HFF-Myc (cell line): Measurements from ENCODE around the gene RSPO1.
"Not testable (repeated sequence)": the region's sequence is repeated elsewhere in the genome, so short reads cannot be mapped to it uniquely, and the experiment has no call there.

Experiments
- DNase-seq: peaks from one replicate; pipeline ENCODE4 v3.0.0-alpha.2; 2011; ENCODE audit warnings: low read depth; ENCODE audit errors: extremely low read depth
- H3K4me3 ChIP-seq: replicated peaks from 2 replicates; pipeline ENCODE4 v1.5.1; 2011; ENCODE audit warnings: low read depth, mild to moderate bottlenecking, control low read depth, low read length
- TF ChIP-seq, protein P1 (sequence below): IDR thresholded peaks from 2 replicates; pipeline ENCODE4 v1.5.1; 2012; ENCODE audit warnings: mild to moderate bottlenecking, low read depth, low read length, control low read depth; ENCODE audit errors: missing control alignments

Gene RSPO1

DNA sequence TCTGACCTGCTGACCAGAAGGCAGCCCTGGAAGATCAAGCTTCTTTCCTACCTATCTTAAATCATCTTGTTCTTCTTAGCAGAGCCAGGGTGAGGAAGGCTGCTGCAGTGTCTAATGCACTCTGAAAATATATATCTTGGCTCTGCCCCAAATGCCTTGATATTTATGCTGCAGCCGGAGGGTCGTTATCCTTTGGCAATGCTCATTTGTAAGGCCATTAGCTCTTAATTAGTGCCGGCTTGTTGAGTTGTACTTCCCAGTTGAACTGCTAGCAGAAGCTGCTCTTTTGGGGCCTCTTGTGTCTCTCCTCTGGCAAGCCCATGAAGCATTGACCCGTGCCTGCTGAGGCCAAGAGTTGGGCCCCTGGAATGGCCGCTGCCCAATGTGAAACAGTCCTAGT, 34.8 kb downstream of the RSPO1 start:
- no peak for DNase-seq
- H3K4me3 ChIP-seq, result no peak overlapping the region
- TF ChIP-seq, protein P1, sequence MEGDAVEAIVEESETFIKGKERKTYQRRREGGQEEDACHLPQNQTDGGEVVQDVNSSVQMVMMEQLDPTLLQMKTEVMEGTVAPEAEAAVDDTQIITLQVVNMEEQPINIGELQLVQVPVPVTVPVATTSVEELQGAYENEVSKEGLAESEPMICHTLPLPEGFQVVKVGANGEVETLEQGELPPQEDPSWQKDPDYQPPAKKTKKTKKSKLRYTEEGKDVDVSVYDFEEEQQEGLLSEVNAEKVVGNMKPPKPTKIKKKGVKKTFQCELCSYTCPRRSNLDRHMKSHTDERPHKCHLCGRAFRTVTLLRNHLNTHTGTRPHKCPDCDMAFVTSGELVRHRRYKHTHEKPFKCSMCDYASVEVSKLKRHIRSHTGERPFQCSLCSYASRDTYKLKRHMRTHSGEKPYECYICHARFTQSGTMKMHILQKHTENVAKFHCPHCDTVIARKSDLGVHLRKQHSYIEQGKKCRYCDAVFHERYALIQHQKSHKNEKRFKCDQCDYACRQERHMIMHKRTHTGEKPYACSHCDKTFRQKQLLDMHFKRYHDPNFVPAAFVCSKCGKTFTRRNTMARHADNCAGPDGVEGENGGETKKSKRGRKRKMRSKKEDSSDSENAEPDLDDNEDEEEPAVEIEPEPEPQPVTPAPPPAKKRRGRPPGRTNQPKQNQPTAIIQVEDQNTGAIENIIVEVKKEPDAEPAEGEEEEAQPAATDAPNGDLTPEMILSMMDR, result no peak

DNA sequence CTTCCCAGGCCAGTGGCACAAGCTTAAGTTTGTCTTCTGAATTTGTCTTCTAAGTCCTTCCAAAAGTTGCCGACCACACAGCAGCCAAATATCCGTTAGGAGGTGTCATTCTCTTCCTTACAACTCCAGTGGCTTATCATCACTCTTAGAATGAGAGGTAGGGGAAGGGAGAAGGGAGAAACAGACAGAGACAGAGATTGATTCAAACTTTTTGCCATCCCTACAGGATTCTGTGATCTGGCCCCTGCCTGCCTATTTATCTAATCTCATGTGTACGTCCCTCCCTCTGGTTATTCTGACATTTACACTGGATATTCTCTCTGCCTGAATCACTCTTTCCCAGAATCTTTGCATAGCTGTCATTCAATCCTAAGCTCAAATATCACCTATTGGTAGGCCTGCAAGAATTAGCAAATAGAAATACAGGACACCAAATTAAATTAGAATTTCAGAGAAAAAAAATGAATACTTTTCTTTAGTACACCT, 38.5 kb downstream of the RSPO1 start:
- no peak for DNase-seq
- peak overlapping the region; percentile 76 for H3K4me3 ChIP-seq
- TF ChIP-seq, protein P1, result no peak

DNA sequence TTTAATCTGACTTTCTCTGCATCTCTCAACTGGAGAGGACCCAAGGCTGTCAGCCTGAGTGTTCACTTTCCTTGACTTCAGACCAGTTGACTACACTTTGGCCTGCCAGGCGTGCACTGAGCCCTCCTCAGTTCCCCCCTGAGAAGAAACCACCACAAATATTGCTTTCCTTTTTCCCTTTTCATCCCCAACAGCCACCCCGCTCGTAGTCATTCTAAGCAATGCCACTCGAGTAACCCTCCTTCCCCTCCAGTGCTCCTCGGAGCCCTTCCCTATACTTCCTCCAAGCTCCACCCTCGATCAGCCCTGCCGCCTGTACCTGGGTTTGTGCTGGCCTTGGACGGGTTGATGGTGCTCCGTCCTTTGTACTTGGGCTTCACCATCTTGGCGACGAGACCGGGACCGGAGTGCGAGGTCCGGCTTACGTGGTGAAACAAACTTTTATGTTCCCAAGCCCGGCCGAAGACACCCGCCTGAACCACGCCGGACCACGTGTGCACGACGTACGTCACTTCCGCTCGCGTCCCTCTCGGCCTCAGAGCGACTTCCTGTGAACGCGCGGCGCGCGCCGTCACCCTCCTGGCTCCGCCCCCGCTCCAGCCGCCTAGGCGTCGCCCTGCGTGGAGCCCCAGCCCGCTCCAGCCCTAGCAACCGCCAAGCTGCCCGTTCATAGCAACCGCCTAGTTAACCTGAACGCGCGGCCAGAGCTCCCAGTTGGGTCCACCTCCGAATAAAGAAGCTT, 39.1 kb downstream of the RSPO1 start, which contains the start of gene GNL2:
TSS of gene GNL2 (minus strand) at position 498 of the 742 bp plus-strand sequence. CDS start at position 383, 115 bp downstream.
- TF ChIP-seq, protein P1, result no peak
- peak within 1 kb of the TSS; percentile 76 for H3K4me3 ChIP-seq

DNA sequence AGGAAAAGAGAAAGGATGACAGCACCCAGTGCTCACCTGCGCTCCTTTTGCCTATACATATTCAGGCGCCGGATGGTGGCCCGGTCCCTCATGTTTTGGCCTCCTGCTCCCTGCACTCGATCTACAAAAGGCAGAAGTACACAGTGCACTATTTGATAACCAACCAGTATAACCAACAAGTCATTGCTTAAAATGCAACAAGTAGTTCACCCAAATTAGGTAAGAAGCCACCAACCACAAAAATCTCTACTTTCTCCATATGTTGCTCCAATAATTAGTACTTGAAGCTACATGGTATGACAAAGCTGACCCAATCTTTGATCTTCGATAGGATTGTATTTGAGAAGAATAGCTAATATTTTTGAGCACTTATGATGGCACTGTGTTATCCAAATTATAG, 41.0 kb downstream of the RSPO1 start:
- peak overlapping the region; percentile 76 for H3K4me3 ChIP-seq
- TF ChIP-seq, protein P1, result no peak
- no peak for DNase-seq

More for the DNA sequence above, 39.1 kb downstream of the RSPO1 start, which contains the start of gene GNL2:
- DNase-seq, result peak; percentile 87

DNA sequence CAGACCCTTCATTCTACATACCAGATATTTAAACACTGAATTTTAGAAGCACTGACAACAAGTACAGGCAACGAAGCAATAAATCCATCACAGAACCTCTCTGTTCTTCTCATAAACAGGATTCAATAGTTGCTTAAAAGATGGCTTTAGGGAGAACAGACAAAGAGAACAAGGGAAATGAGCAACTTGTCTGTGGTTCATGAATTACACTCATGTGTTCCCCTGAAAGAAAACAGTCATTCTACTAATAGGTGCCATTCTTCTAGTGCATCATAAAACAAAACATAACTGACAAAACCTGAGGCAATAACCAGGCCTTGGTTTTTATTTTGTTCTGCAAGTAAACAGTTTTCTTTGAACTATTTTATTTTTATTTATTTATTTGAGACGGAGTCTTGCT, 45.8 kb downstream of the RSPO1 start:
- TF ChIP-seq, protein P1, result no peak
- no peak for DNase-seq
- H3K4me3 ChIP-seq, result no peak overlapping the region

DNA sequence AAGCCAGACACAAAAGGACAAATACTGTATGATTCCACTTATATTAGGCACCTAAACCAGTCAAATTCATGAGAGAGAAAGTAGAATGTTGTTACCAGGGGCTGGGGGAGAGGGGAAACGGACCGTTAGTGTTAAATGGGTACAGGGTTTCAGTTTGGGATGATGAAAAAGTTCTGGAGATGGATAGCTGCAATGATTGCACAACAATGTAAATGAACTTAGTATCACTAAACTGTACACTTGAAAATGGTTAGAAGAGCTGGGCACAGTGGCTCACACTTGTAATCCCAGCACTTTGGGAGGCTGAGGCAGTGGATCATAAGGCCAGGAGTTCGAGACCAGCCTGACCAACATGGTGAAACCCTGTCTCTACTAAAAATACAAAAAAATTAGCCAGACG, 50.1 kb downstream of the RSPO1 start:
- not testable (repeated sequence) for H3K4me3 ChIP-seq, DNase-seq

DNA sequence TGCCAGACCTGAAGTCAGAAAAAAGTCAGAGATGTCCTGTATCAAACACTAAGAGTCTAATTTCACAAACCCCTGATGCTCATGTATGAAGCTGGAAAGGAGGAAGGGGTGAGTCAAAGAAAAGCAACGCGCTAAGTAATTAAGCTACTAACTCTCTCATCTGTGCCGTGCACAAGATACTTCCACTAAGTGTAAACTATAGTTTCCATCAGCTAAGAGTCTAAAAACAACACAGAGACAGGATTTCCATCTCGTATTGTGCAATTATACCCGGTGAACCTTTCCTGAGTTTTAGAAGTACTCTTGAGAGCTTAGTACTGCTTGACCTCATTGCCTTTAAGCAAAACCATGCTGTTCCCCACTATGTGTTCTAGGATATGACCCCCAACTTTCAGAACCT, 59.0 kb downstream of the RSPO1 start:
- TF ChIP-seq, protein P1, result no peak
- no peak overlapping the region for H3K4me3 ChIP-seq
- no peak for DNase-seq
